Gastroesophageal sphincter (tissue), 4 donors: Measurements from ENCODE around the gene KAT7. TPM values are rescaled to one million over a fixed set of nuclear protein-coding genes. Genes with fewer than 3 reads are reported as not detected.

Experiments used
- ATAC-seq: fragments of 150-250 bp; one replicate; pipeline ENCODE4 v1.9.1; 2016; ENCODE audit warnings: mild to moderate bottlenecking, moderate library complexity
- H3K27ac ChIP-seq, 4 donors: fragments of 200-600 bp; sonication (generic) in 3 of 4; 1 replicate in 3 of 4; 2 replicates in 1 of 4; pipeline ENCODE4 v1.5.1; 2016 to 2019
- H3K27me3 ChIP-seq: fragments of 200-600 bp; sonication (generic); one replicate; pipeline ENCODE4 v1.5.1; 2019
- H3K36me3 ChIP-seq, 2 donors: fragments of 200-600 bp; sonication (generic); one replicate each; pipeline ENCODE4 v1.5.1; 2019; ENCODE audit warnings: control low read depth in 1 of 2
- H3K4me1 ChIP-seq, 3 donors: fragments of 200-600 bp; sonication (generic); 1 replicate in 2 of 3; 2 replicates in 1 of 3; pipeline ENCODE4 v1.5.1; 2016 to 2019; ENCODE audit warnings: control low read depth in 2 of 3
- H3K4me3 ChIP-seq, 2 donors: fragments of 200-600 bp; sonication (generic); one replicate each; pipeline ENCODE4 v1.5.1; 2019; ENCODE audit warnings: mild to moderate bottlenecking in 1 of 2, moderate library complexity in 1 of 2
- H3K9me3 ChIP-seq, 3 donors: fragments of 200-600 bp; sonication (generic); one replicate each; pipeline ENCODE4 v1.5.1; 2017 to 2019; ENCODE audit warnings: control low read depth in 2 of 3
- CTCF ChIP-seq, 4 experiments: fragments of 200-600 bp in 2 of 4; fragments of 450-650 bp in 2 of 4; sonication (generic) in 1 of 4; IDR thresholded peaks; one replicate each; pipeline ENCODE4 v1.5.1; 2017 to 2019; ENCODE audit warnings: antibody characterized with exemption in 4 of 4, mild to moderate bottlenecking in 2 of 4, moderate library complexity in 2 of 4
- EP300 ChIP-seq: sonication (generic); formaldehyde crosslinking; IDR thresholded peaks from one replicate; pipeline ENCODE4 v1.6.1; 2017; ENCODE audit warnings: antibody characterized with exemption, mild to moderate bottlenecking
- POLR2A ChIP-seq, 2 donors: fragments of 450-650 bp; IDR thresholded peaks; one replicate each; pipeline ENCODE4 v1.6.1; 2017; ENCODE audit warnings: antibody characterized with exemption in 2 of 2, mild to moderate bottlenecking in 2 of 2, moderate library complexity in 1 of 2
- POLR2AphosphoS5 ChIP-seq: sonication (generic); formaldehyde crosslinking; IDR thresholded peaks from one replicate; pipeline ENCODE4 v1.6.1; 2017; ENCODE audit warnings: antibody characterized with exemption
- WGBS, 2 donors: methylation state at CpG; one replicate each; pipeline ENCODE4 v1.1.5; 2018; ENCODE audit warnings: low coverage in 1 of 2; 5-methylcytosine and 5-hydroxymethylcytosine counted together
- total RNA-seq, 4 donors: library from RNA; depleted of rRNA; stranded (reverse); fragments of >200 nt; gene quantifications; one replicate each; pipeline ENCODE4 v1.1.0, GENCODE V29; 2016

The KAT7 gene
- total RNA-seq, 4 donors from 2014 or later, result 37.7 to 54.1 (median 46.1) TPM

- Histone ChIP-seq H3K27ac (no peak overlapping the region), H3K36me3 (no peaks in the 10 kb centered on the region), H3K4me3 (no peak overlapping the region), H3K4me1 (peaks cover 0 to 8% (median 0%) of the 10 kb centered on the region in 3 donors), H3K27me3 (peaks cover 24% of the 10 kb centered on the region), H3K9me3 (no peaks in the 10 kb centered on the region)
- ATAC-seq, result no peak
- 45 to 70% methylated on average over 9 to 11 of the region's 16 CpGs for WGBS, 2 donors
- no peak for TF ChIP-seq EP300
- TF ChIP-seq CTCF (IDR thresholded peaks at IDR 0.05), result peak in 3 of 4 experiments; percentile 82 to 87 (median 84)
These were observed 72.8 kb downstream of the KAT7 start for GRCh38 chr17:49861150-49861884.

DNA sequence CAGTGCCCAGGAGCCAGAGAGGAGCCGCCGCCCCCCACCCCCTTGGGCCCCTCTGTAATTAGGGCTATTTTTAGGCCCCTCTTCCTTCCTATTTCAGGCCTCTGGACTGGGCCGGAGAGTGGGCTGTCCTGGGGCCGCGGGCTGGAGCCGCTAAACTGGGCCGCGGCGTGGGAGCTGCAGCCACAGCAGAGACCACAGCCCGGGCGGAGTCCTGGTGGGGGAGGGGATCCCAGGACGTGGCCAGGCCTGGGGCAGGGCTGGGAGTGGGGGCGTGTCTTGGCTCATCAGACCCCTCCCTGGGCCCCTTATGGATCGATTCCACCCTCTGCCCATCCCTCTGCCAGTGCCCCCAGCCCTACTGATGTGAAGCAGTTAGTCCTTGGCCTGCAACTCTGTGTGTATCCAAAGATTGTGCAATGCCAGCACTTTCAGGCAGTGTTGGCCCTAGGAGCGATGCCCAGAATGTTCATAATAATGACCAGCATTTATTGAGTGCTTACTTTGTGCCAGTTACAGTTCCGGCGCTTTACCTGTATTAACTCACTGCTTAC lies 74.4 kb downstream of the KAT7 start:
- Histone ChIP-seq H3K27ac (no peak overlapping the region), H3K4me1 (peaks cover 0 to 8% (median 0%) of the 10 kb centered on the region in 3 donors), H3K9me3 (no peaks in the 10 kb centered on the region), H3K36me3 (no peaks in the 10 kb centered on the region), H3K27me3 (peaks cover 24% of the 10 kb centered on the region), H3K4me3 (no peak overlapping the region)
- 88% methylated on average over 3 of the region's 17 CpGs; no CpG with 5 or more reads in 1 of the 2 donors for WGBS, 2 donors
- TF ChIP-seq POLR2A (IDR thresholded peaks at IDR 0.05), result no peak
- no peak for TF ChIP-seq POLR2AphosphoS5
- TF ChIP-seq CTCF (IDR thresholded peaks at IDR 0.05), result no peak
- no peak for TF ChIP-seq EP300
- ATAC-seq, result no peak

GRCh38 chr17:49866019-49866380 lies 77.5 kb downstream of the KAT7 start:
- ATAC-seq, result peak; percentile 28
- Histone ChIP-seq H3K27ac (no peak overlapping the region), H3K4me3 (no peak overlapping the region), H3K9me3 (no peaks in the 10 kb centered on the region), H3K27me3 (peaks cover 31% of the 10 kb centered on the region), H3K4me1 (peaks cover 0 to 5% (median 0%) of the 10 kb centered on the region in 3 donors), H3K36me3 (no peaks in the 10 kb centered on the region)
- no CpG with 5 or more reads among the region's 1 CpG for whole genome bisulfite sequencing, 2 donors
- TF ChIP-seq CTCF (IDR thresholded peaks at IDR 0.05) (no peak), EP300 (no peak), POLR2AphosphoS5 (no peak), POLR2A (IDR thresholded peaks at IDR 0.05) (no peak)

GRCh38 chr17:49866882-49867413 lies 78.5 kb downstream of the KAT7 start:
- Histone ChIP-seq H3K4me3 (no peak overlapping the region), H3K27ac (no peak overlapping the region), H3K27me3 (peaks cover 26% of the 10 kb centered on the region), H3K4me1 (no peaks in the 10 kb centered on the region), H3K9me3 (no peaks in the 10 kb centered on the region), H3K36me3 (no peaks in the 10 kb centered on the region)
- 64 to 95% methylated on average over 3 of the region's 3 CpGs for WGBS, 2 donors
- no peak for ATAC-seq
- TF ChIP-seq POLR2A (IDR thresholded peaks at IDR 0.05), result no peak
- no peak for TF ChIP-seq POLR2AphosphoS5
- TF ChIP-seq CTCF (IDR thresholded peaks at IDR 0.05), result no peak
- TF ChIP-seq EP300, result no peak

DNA sequence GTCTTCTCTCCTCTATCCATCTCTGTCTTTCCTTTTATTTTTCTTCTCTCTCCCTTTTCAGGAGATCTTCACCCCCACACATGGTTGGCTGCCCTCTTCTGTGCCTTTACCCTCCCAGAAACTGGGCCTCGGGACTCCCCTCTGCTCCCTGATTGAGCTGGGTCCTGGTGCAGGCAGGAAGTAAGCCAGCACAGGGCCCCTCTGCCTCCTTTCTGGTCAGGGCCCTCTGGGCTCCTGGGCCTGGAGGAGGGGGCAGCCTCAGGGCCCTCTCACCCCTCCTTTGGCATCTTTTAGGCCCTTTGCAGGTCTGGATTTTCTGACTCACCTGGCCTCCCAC lies 80.5 kb downstream of the KAT7 start:
- 25% methylated on average over 1 of the region's 1 CpG; no CpG with 5 or more reads in 1 of the 2 donors for WGBS, 2 donors
- Histone ChIP-seq H3K36me3 (no peaks in the 10 kb centered on the region), H3K4me3 (no peak overlapping the region), H3K27ac (no peak overlapping the region), H3K9me3 (no peaks in the 10 kb centered on the region), H3K27me3 (peaks cover 35% of the 10 kb centered on the region), H3K4me1 (no peaks in the 10 kb centered on the region)
- ATAC-seq, result no peak
- TF ChIP-seq CTCF (IDR thresholded peaks at IDR 0.05) (no peak), EP300 (no peak), POLR2AphosphoS5 (no peak), POLR2A (IDR thresholded peaks at IDR 0.05) (no peak)
